ENCODE measurements around the gene ACTR6. TPM values are rescaled to one million over a fixed set of nuclear protein-coding genes. Genes with fewer than 3 reads are reported as not detected.
A peak's percentile ranks its signal among the peaks of the same experiment; 100 is the strongest.

Gene ACTR6
- total RNA-seq, 2 donors from 2014 or later = 12.1 to 19.4 TPM

DNA sequence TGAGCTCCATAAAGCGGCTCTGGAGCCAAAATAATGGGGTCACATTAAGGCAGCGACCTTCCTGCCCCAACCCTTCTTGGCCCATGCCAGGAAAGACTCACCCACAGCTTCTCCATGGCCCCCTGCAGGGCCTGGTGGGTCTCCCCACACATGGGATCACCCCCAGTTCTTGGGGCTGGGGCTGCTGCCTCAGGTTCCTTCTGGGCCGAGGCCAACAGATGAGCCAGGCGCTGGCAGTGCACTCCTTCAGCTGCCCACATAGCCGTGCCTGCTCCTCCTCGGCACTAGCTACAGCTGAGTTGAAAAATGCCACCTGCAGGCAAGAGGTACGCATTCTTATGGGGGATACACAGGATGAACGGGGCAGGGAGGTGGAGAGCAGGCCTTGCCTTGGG is 43.2 kb upstream of the ACTR6 start:
- TF ChIP-seq, protein P1, sequence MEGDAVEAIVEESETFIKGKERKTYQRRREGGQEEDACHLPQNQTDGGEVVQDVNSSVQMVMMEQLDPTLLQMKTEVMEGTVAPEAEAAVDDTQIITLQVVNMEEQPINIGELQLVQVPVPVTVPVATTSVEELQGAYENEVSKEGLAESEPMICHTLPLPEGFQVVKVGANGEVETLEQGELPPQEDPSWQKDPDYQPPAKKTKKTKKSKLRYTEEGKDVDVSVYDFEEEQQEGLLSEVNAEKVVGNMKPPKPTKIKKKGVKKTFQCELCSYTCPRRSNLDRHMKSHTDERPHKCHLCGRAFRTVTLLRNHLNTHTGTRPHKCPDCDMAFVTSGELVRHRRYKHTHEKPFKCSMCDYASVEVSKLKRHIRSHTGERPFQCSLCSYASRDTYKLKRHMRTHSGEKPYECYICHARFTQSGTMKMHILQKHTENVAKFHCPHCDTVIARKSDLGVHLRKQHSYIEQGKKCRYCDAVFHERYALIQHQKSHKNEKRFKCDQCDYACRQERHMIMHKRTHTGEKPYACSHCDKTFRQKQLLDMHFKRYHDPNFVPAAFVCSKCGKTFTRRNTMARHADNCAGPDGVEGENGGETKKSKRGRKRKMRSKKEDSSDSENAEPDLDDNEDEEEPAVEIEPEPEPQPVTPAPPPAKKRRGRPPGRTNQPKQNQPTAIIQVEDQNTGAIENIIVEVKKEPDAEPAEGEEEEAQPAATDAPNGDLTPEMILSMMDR (IDR thresholded peaks at IDR 0.05) = no peak
- Histone ChIP-seq H3K4me3 (no peak overlapping the region), H3K4me1 (no peaks in the 10 kb centered on the region), H3K36me3 (no peaks in the 10 kb centered on the region), H3K9me3 (no peaks in the 10 kb centered on the region), H3K27me3 (no peaks in the 10 kb centered on the region), H3K27ac (no peak overlapping the region)
- DNase-seq (ENCODE audit: low spot score) = no peak

DNA sequence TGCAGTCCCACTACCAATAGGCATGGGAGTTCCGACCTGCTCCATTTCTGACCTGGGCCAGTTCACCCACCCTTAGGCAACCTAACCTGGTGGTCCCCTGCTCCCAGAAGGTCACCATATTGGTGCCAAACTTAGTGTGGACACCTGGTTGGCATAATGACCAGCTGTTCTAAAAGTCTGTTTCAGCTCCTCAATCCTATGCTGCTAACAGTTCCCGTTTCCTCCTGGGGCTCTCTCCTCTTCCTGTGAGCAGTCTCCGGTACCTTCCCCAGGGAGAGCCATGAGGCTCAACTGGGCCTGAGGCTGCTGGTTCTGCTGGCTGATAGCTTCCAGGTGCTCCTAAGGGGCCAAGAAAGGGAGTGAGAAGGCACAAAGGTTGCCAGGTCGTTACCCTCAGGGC is 42.1 kb upstream of the ACTR6 start:
- Histone ChIP-seq H3K36me3 (no peaks in the 10 kb centered on the region), H3K4me1 (peaks cover 0 to 3% of the 10 kb centered on the region in 2 donors), H3K9me3 (no peaks in the 10 kb centered on the region), H3K4me3 (no peak overlapping the region), H3K27me3 (no peaks in the 10 kb centered on the region), H3K27ac (no peak overlapping the region)
- TF ChIP-seq, protein P1 (IDR thresholded peaks at IDR 0.05) = no peak
- DNase-seq (ENCODE audit: low spot score) = no peak

DNA sequence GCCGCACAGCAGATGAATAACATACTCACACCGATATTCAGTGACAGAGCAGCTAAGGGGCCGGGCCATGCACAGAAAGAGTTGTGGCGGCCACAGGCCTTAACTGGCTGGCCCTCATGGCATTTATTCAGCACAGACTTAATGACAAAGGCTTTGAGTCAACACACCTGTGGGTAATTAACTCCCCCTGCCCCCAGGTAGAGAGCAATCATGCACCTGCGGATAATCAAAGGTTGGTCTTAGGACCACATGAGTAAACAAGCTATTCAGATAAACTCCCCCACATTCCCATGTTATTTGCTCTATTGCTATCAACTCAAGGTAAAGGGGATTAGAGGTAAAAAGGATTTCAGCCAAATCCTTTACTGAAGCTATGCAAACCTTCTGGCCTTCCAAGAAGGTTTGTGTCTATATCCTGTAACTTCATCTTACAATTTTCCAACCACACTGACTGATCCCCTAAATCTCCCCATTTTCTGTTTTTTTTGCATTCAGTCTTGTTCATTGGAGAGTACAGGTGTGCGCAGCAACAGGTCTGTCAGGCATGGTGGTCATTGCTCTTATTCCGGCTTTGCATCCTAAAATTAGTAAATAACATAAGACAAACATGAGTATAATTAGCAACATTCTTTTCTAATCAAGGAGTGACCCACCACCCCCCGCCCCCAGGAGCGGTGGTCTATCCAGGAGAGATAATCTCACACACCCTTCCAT is 41.1 kb upstream of the ACTR6 start:
- H3K4me3 ChIP-seq = no peak overlapping the region
- no peaks in the 10 kb centered on the region for H3K27me3 ChIP-seq
- no peaks in the 10 kb centered on the region for H3K36me3 ChIP-seq
- no peak for DNase-seq (ENCODE audit: low spot score)
- TF ChIP-seq, protein P1 (IDR thresholded peaks at IDR 0.05) = no peak
- H3K27ac ChIP-seq = no peak overlapping the region
- H3K9me3 ChIP-seq = no peaks in the 10 kb centered on the region
- H3K4me1 ChIP-seq = peaks cover 0 to 12% of the 10 kb centered on the region in 2 donors

DNA sequence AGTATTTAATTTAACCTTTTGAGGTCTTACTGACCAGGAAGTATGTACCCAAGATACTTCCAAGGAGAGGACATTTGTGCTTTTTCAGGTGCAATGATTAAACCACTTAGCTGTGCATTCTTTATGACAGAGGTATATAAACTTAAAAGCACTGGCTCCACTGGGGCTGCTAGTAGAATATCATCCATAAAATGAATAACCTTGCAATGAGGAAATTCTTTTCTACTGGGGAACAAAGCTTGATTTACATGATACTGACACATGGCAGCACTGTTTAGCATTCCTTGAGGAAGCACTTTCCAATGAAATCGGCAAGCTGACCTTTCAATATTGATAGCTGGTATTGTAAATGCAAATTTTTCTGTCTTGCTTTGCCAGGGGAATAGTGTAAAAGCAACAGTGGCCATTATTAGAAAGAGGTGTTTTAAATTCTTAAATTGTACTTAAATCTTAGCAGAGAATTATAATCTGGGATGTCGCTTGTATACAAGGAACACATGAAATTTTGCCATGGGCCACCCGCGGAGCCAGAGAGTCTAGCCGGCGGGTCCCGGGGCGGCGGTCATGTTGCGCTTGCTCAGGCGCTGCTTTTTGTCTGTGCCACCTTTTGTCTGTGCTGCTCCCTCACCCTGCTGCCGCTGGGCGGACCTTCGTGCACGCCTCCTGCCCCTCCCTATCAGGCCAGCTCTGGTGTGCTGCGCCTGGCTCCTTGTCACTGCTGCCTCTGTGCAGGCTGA is 37.0 kb upstream of the ACTR6 start:
- no peaks in the 10 kb centered on the region for H3K9me3 ChIP-seq
- H3K27ac ChIP-seq = no peak overlapping the region
- H3K27me3 ChIP-seq = no peaks in the 10 kb centered on the region
- H3K4me3 ChIP-seq = peak overlapping the region; percentile 4 to 22
- peak; percentile 76 for DNase-seq (ENCODE audit: low spot score)
- H3K4me1 ChIP-seq = peaks cover 0 to 12% of the 10 kb centered on the region in 2 donors
- TF ChIP-seq, protein P1 (IDR thresholded peaks at IDR 0.05) = peak in 1 of 2 donors; percentile 45
- H3K36me3 ChIP-seq = no peaks in the 10 kb centered on the region

DNA sequence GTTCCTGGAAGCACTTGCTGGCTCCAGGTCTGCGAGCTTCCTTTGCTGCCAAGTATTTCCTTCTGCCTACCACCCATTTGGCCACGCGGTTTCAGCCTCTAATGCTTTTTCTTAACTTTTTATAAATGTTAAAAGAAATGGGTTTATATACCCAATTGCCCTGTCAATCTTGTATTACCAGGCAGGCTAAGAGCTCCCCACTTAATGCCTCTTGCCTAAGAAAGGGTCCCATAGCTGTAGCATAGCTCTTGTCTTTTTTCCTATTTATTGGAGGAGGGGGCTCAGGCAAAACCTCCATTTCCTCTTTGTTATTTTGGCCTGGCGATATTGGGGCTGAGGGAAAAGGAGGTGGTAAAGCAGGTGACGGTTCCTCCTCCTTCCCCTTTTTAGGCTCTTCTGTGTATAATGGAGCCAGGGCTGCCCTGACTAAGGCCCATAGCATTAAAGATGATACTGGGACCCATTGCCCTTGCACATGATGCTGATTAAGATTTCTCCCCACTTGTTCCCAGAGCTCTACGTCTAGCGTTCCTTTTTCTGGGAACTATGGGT is 36.4 kb upstream of the ACTR6 start:
- H3K27me3 ChIP-seq = no peaks in the 10 kb centered on the region
- no peak overlapping the region for H3K27ac ChIP-seq
- TF ChIP-seq, protein P1 (IDR thresholded peaks at IDR 0.05) = no peak
- peaks cover 0 to 12% of the 10 kb centered on the region in 2 donors for H3K4me1 ChIP-seq
- no peaks in the 10 kb centered on the region for H3K9me3 ChIP-seq
- H3K36me3 ChIP-seq = no peaks in the 10 kb centered on the region
- H3K4me3 ChIP-seq = peak overlapping the region in 1 of 2 donors; percentile 22
- no peak for DNase-seq (ENCODE audit: low spot score)
